ENCODE results near the gene GSTM4.

DNA sequence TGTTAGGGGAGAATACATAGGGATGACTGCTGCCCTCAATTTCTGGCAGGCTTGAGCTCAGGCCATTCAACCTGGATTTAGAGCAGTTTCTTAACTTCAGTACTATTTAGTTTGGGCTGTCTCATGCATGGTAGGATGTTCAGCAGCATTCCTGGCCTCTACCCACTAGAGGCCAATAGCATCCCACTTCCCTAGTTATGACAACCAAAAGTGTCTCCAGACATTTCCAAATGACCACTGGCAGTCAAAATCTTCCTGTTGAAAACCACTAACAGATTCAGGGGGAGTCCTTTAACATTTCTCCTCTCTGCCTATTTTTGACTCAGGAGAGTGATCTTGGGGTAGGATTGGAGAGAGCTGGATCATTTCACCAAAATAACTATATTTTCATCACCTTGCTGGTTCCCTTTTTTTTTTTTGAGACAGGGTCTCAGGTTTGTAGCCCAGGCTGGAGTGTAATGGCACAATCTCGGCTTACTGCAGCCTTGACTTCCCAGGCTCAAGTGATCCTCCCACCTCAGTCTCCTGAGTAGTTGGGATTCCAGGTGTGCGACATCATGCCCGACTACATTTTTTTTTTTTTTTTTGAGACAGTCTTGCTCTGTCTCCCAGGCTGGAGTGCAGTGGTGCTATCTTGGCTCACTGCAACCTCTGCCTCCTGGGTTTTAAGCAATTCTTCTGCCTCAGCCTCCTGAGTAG, 45.1 kb upstream of the GSTM4 start:
- TF ChIP-seq, protein P1, sequence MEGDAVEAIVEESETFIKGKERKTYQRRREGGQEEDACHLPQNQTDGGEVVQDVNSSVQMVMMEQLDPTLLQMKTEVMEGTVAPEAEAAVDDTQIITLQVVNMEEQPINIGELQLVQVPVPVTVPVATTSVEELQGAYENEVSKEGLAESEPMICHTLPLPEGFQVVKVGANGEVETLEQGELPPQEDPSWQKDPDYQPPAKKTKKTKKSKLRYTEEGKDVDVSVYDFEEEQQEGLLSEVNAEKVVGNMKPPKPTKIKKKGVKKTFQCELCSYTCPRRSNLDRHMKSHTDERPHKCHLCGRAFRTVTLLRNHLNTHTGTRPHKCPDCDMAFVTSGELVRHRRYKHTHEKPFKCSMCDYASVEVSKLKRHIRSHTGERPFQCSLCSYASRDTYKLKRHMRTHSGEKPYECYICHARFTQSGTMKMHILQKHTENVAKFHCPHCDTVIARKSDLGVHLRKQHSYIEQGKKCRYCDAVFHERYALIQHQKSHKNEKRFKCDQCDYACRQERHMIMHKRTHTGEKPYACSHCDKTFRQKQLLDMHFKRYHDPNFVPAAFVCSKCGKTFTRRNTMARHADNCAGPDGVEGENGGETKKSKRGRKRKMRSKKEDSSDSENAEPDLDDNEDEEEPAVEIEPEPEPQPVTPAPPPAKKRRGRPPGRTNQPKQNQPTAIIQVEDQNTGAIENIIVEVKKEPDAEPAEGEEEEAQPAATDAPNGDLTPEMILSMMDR (conservative IDR thresholded peaks at IDR 0.05; ENCODE audit: low read depth, low read length) = no peak
- no peak for TF ChIP-seq EZH2 (IDR thresholded peaks at IDR 0.05; ENCODE audit: borderline replicate concordance, low read depth, low read length, poor library complexity, severe bottlenecking)

All from A673 (cell line).